GM18508 (cell line): ENCODE data around the gene TM2D1.
"Not testable (repeated sequence)": the region's sequence is repeated elsewhere in the genome, so short reads cannot be mapped to it uniquely, and the experiment has no call there.

Source experiments
- ATAC-seq: cut with Tn5 transposase; IDR thresholded peaks from one replicate; pipeline ENCODE4 v1.9.1; 2021; ENCODE audit warnings: moderate number of reproducible peaks; ENCODE audit not compliant: insufficient read depth, unreplicated experiment

TM2D1 gene

GRCh38 chr1:61724813-61725694, at the start of gene TM2D1:
TM2D1 (minus strand) TSS chr1:61725141; CDS start chr1:61725120, 21 bp downstream.
- peak; percentile 98 for ATAC-seq

GRCh38 chr1:61770131-61770530, 45.2 kb upstream of the TM2D1 start:
- ATAC-seq, result no peak

GRCh38 chr1:61757950-61758349, 33.0 kb upstream of the TM2D1 start:
- ATAC-seq, result no peak

GRCh38 chr1:61756773-61757172, 31.8 kb upstream of the TM2D1 start:
- ATAC-seq, result no peak

- ATAC-seq, result no peak
Measured at GRCh38 chr1:61754545-61754944, 29.6 kb upstream of the TM2D1 start.

- ATAC-seq, result no peak
Measured at GRCh38 chr1:61753998-61754508, 29.1 kb upstream of the TM2D1 start.

- no peak for ATAC-seq
Measured at GRCh38 chr1:61752921-61753389, 28.0 kb upstream of the TM2D1 start.

- no peak for ATAC-seq
Measured at GRCh38 chr1:61749574-61749973, 24.6 kb upstream of the TM2D1 start.

GRCh38 chr1:61748566-61748965, 23.6 kb upstream of the TM2D1 start:
- ATAC-seq, result no peak

- ATAC-seq, result no peak
Measured at GRCh38 chr1:61746813-61747212, 21.9 kb upstream of the TM2D1 start.

- ATAC-seq, result no peak
Measured at GRCh38 chr1:61743716-61744580, 19.0 kb upstream of the TM2D1 start.

GRCh38 chr1:61743431-61743705, 18.4 kb upstream of the TM2D1 start:
- ATAC-seq, result no peak

GRCh38 chr1:61742620-61743430, 17.9 kb upstream of the TM2D1 start:
- ATAC-seq, result no peak

- peak; percentile 49 for ATAC-seq
Measured at GRCh38 chr1:61741711-61742619, 17.0 kb upstream of the TM2D1 start, which contains the start of gene PATJ. PATJ (plus strand) TSS chr1:61742480; CDS start chr1:61762893, 20,413 bp downstream.

GRCh38 chr1:61740751-61741700, 16.1 kb upstream of the TM2D1 start:
- ATAC-seq, result no peak

GRCh38 chr1:61732726-61733125, 7.8 kb upstream of the TM2D1 start:
- ATAC-seq, result no peak

- not testable (repeated sequence) for ATAC-seq
Measured at GRCh38 chr1:61730679-61731078, 5.7 kb upstream of the TM2D1 start.

- ATAC-seq, result no peak
Measured at GRCh38 chr1:61727544-61727943, 2.6 kb upstream of the TM2D1 start.
